OCI-LY7 (cell line): ENCODE measurements around the gene LAMP2. TPM values are rescaled to one million over a fixed set of nuclear protein-coding genes. Genes with fewer than 3 reads are reported as not detected.
"Not testable (repeated sequence)": the region's sequence is repeated elsewhere in the genome, so short reads cannot be mapped to it uniquely, and the experiment has no call there.

Experiments used
- BruUV-seq: library from RNA; stranded (reverse); fragments of 400-500 nt; replicated peaks from 2 replicates; lab custom pipeline; 2021; lab: Mats Ljungman, UMichigan
- CTCF ChIA-PET: fragments of 300-600 bp; sonication (Branson Sonifier 250); formaldehyde crosslinking; loops from one replicate; lab custom pipeline; 2022; ENCODE audit warnings: antibody characterized with exemption; ENCODE audit not compliant: unreplicated experiment; lab: Charles Lee
- POLR2A ChIA-PET: fragments of 300-600 bp; sonication (Branson Sonifier 250); formaldehyde crosslinking; loops from one replicate; lab custom pipeline; 2022; ENCODE audit warnings: antibody characterized with exemption; lab: Charles Lee
- DNase-seq: peaks from one replicate; pipeline ENCODE4 v3.0.0-alpha.2; 2015; ENCODE audit warnings: low spot score
- H2AFZ ChIP-seq: fragments of 200-600 bp; sonication (generic), shearing (Covaris generic); 2 replicates; pipeline ENCODE4 v1.6.1; 2014; ENCODE audit warnings: mild to moderate bottlenecking, antibody characterized with exemption, low read length, moderate library complexity
- H3K27ac ChIP-seq: fragments of 200-600 bp; sonication (generic); 2 replicates; pipeline ENCODE4 v1.5.1; 2014; ENCODE audit warnings: mixed run types, low read depth, mild to moderate bottlenecking, moderate library complexity, low read length, inconsistent platforms; ENCODE audit not compliant: poor library complexity, severe bottlenecking
- H3K36me3 ChIP-seq: fragments of 200-600 bp; sonication (generic); 2 replicates; pipeline ENCODE4 v1.6.1; 2014; ENCODE audit warnings: mild to moderate bottlenecking, antibody characterized with exemption, low read length, moderate library complexity, mixed read lengths; ENCODE audit not compliant: insufficient read depth
- H3K4me1 ChIP-seq: fragments of 200-600 bp; sonication (generic); 2 replicates; pipeline ENCODE4 v1.5.1; 2014; ENCODE audit warnings: mild to moderate bottlenecking, low read length; ENCODE audit not compliant: insufficient read depth, poor library complexity, severe bottlenecking
- H3K4me2 ChIP-seq: fragments of 200-600 bp; sonication (generic); 2 replicates; pipeline ENCODE4 v1.6.1; 2014; ENCODE audit warnings: mild to moderate bottlenecking, low read length
- H3K4me3 ChIP-seq: fragments of 200-600 bp; sonication (generic); 2 replicates; pipeline ENCODE4 v1.5.1; 2014; ENCODE audit warnings: mild to moderate bottlenecking, low read depth, low read length; ENCODE audit not compliant: poor library complexity, severe bottlenecking
- H3K79me2 ChIP-seq: fragments of 200-600 bp; sonication (generic); 2 replicates; pipeline ENCODE4 v1.6.1; 2016; ENCODE audit warnings: low read depth, mild to moderate bottlenecking, low read length, moderate library complexity, mixed read lengths; ENCODE audit not compliant: insufficient read depth
- H3K9me2 ChIP-seq: fragments of 200-600 bp; sonication (generic); 2 replicates; pipeline ENCODE4 v1.6.1; 2016; ENCODE audit warnings: mild to moderate bottlenecking, low read length, mixed read lengths; ENCODE audit not compliant: insufficient read depth
- H3K9me3 ChIP-seq: fragments of 200-600 bp; sonication (generic); 2 replicates; pipeline ENCODE4 v1.6.1; 2014; ENCODE audit warnings: mild to moderate bottlenecking, mixed run types, low read length, mixed read lengths
- H4K20me1 ChIP-seq: fragments of 200-600 bp; sonication (generic); 2 replicates; pipeline ENCODE4 v1.6.1; 2014; ENCODE audit warnings: mild to moderate bottlenecking, antibody characterized with exemption, low read length, moderate library complexity, mixed read lengths; ENCODE audit not compliant: insufficient read depth
- CTCF ChIP-seq: fragments of 200-600 bp; sonication (generic); conservative IDR thresholded peaks from 2 replicates; pipeline ENCODE4 v1.5.1; 2014; ENCODE audit warnings: mild to moderate bottlenecking, antibody characterized with exemption, low read length, moderate library complexity, mixed read lengths
- EZH2phosphoT487 ChIP-seq: fragments of 200-600 bp; sonication (generic); IDR thresholded peaks from 2 replicates; pipeline ENCODE4 v1.6.1; 2018; ENCODE audit warnings: low read depth, borderline replicate concordance, mild to moderate bottlenecking, mixed run types, antibody characterized with exemption, low read length, moderate library complexity, mixed read lengths
- intact Hi-C: fragments of 100-400 bp; cut with micrococcal nuclease; formaldehyde crosslinking; loops from one replicate; pipeline ENCODE4 v1.10.0; 2022; ENCODE audit not compliant: unreplicated experiment
- total RNA-seq, 2 experiments: library from RNA; depleted of rRNA in 1 of 2; stranded (reverse); fragments of >200 nt in 1 of 2; shearing (Covaris generic) in 1 of 2; gene quantifications; 2 replicates each; pipeline ENCODE4 v1.2.3, GENCODE V29; 2014 to 2022

The LAMP2 gene
- total RNA-seq, 2 experiments from 2014 or later: 17.9 to 39.6 TPM

GRCh38 chrX:120504569-120504968 lies 35.5 kb upstream of the LAMP2 start:
- TF ChIP-seq CTCF (no peak), EZH2phosphoT487 (no peak)
- H3K4me1 ChIP-seq: no peaks in the 10 kb centered on the region
- no TSS peak for BruUV-seq

GRCh38 chrX:120499301-120500072 lies 30.4 kb upstream of the LAMP2 start:
- Histone ChIP-seq H3K4me3 (no peak overlapping the region), H3K4me2 (no peak overlapping the region), H2AFZ (no peak overlapping the region), H3K9me2 (no peaks in the 10 kb centered on the region), H3K79me2 (no peaks in the 10 kb centered on the region), H3K9me3 (no peaks in the 10 kb centered on the region), H3K27ac (no peak overlapping the region), H4K20me1 (no peaks in the 10 kb centered on the region), H3K4me1 (no peaks in the 10 kb centered on the region), H3K36me3 (no peaks in the 10 kb centered on the region)
- ChIA-PET POLR2A (interaction anchor here (1.0 kb wide), 1 partner anchor 16 kb away, joined by 3 read pairs; no protein-coding TSS in a partner anchor), CTCF (interaction anchor here (1.6 kb wide), 1 partner anchor 164 kb away, joined by 4 read pairs; no protein-coding TSS in a partner anchor)
- DNase-seq: no peak
- intact Hi-C loops: loop anchor here (2.0 kb wide), 1 partner anchor 271 kb away; no protein-coding TSS in a partner anchor
- no TSS peak for BruUV-seq
- TF ChIP-seq EZH2phosphoT487: no peak
- no peak for TF ChIP-seq CTCF

More at GRCh38 chrX:120504569-120504968, 35.5 kb upstream of the LAMP2 start:
- no peaks in the 10 kb centered on the region for H3K36me3 ChIP-seq
- ChIA-PET CTCF (no interaction called here), POLR2A (no interaction called here)
- intact Hi-C loops: no loop called here
- DNase-seq: no peak
- H3K79me2 ChIP-seq: no peaks in the 10 kb centered on the region
- no peak overlapping the region for H3K4me3 ChIP-seq
- no peaks in the 10 kb centered on the region for H3K9me3 ChIP-seq
- H3K4me2 ChIP-seq: no peak overlapping the region
- no peak overlapping the region for H2AFZ ChIP-seq
- no peak overlapping the region for H3K27ac ChIP-seq
- no peaks in the 10 kb centered on the region for H3K9me2 ChIP-seq
- H4K20me1 ChIP-seq: no peaks in the 10 kb centered on the region

- H2AFZ ChIP-seq, BruUV-seq, intact Hi-C loops, CTCF ChIA-PET, H4K20me1 ChIP-seq, H3K4me2 ChIP-seq, H3K4me3 ChIP-seq, DNase-seq, POLR2A ChIA-PET, H3K9me2 ChIP-seq, H3K79me2 ChIP-seq, H3K9me3 ChIP-seq, H3K36me3 ChIP-seq, H3K4me1 ChIP-seq, H3K27ac ChIP-seq: not testable (repeated sequence)
Observed at GRCh38 chrX:120490119-120490518, 21.0 kb upstream of the LAMP2 start.
